Suprapubic skin (tissue), 4 donors: ENCODE measurements around the gene EVPLL. TPM values are rescaled to one million over a fixed set of nuclear protein-coding genes. Genes with fewer than 3 reads are reported as not detected.
"Not testable (repeated sequence)": the region's sequence is repeated elsewhere in the genome, so short reads cannot be mapped to it uniquely, and the experiment has no call there.

Experiments
- DNase-seq, 2 donors: peaks; one replicate each; pipeline ENCODE4 v3.0.0-alpha.2; 2019; ENCODE audit warnings: low spot score in 2 of 2
- H3K27ac ChIP-seq: fragments of 200-600 bp; sonication (generic); one replicate; pipeline ENCODE4 v1.5.1; 2019
- H3K27me3 ChIP-seq: fragments of 200-600 bp; sonication (generic); one replicate; pipeline ENCODE4 v1.5.1; 2019
- H3K36me3 ChIP-seq: fragments of 200-600 bp; sonication (generic); one replicate; pipeline ENCODE4 v1.5.1; 2019
- H3K4me1 ChIP-seq: fragments of 200-600 bp; sonication (generic); one replicate; pipeline ENCODE4 v1.5.1; 2019
- H3K4me3 ChIP-seq: fragments of 200-600 bp; sonication (generic); one replicate; pipeline ENCODE4 v1.5.1; 2019; ENCODE audit warnings: mild to moderate bottlenecking
- H3K9me3 ChIP-seq: fragments of 200-600 bp; sonication (generic); one replicate; pipeline ENCODE4 v1.5.1; 2019
- WGBS: methylation state at CpG from one replicate; pipeline ENCODE4 v1.1.5; 2018; 5-methylcytosine and 5-hydroxymethylcytosine counted together
- total RNA-seq, 4 donors: library from RNA; depleted of rRNA; stranded (reverse); fragments of >200 nt; gene quantifications; one replicate each; pipeline ENCODE4 v1.1.0, GENCODE V29; 2016

Gene EVPLL
- total RNA-seq, 4 donors from 2014 or later, result 3.7 to 15.6 (median 9.2) TPM

- not testable (repeated sequence) for H3K27me3 ChIP-seq, H3K4me3 ChIP-seq, H3K4me1 ChIP-seq, H3K9me3 ChIP-seq, H3K36me3 ChIP-seq, H3K27ac ChIP-seq
- peak in 1 of 2 donors; percentile 43 for DNase-seq
- WGBS, result 93% methylated on average over 1 of the region's 4 CpGs
These were observed 10.7 kb downstream of the EVPLL start for GRCh38 chr17:18388266-18388665.

GRCh38 chr17:18388728-18389127 is 11.2 kb downstream of the EVPLL start:
- H3K9me3 ChIP-seq, H3K27ac ChIP-seq, H3K27me3 ChIP-seq, H3K4me3 ChIP-seq, DNase-seq, H3K36me3 ChIP-seq, H3K4me1 ChIP-seq: not testable (repeated sequence)
- 40% methylated on average over 1 of the region's 10 CpGs for WGBS

- WGBS, result 58% methylated on average over 7 of the region's 7 CpGs
- DNase-seq, H3K27ac ChIP-seq, H3K36me3 ChIP-seq, H3K4me1 ChIP-seq, H3K4me3 ChIP-seq, H3K9me3 ChIP-seq, H3K27me3 ChIP-seq: not testable (repeated sequence)
These were observed 24.5 kb downstream of the EVPLL start for GRCh38 chr17:18401872-18402590.

GRCh38 chr17:18403166-18403565 is 25.6 kb downstream of the EVPLL start:
- DNase-seq, result peak in 1 of 2 donors; percentile 67
- H3K36me3 ChIP-seq, H3K9me3 ChIP-seq, H3K27me3 ChIP-seq, H3K4me1 ChIP-seq, H3K4me3 ChIP-seq, H3K27ac ChIP-seq: not testable (repeated sequence)
- WGBS, result 8% methylated on average over 4 of the region's 5 CpGs

- not testable (repeated sequence) for H3K9me3 ChIP-seq, DNase-seq, H3K4me3 ChIP-seq, H3K27ac ChIP-seq, H3K27me3 ChIP-seq, H3K36me3 ChIP-seq, H3K4me1 ChIP-seq
- no CpG with 5 or more reads among the region's 5 CpGs for WGBS
These were observed 26.0 kb downstream of the EVPLL start for GRCh38 chr17:18403604-18404003.

- H3K27me3 ChIP-seq, H3K4me1 ChIP-seq, H3K9me3 ChIP-seq, H3K36me3 ChIP-seq, H3K4me3 ChIP-seq, H3K27ac ChIP-seq, DNase-seq: not testable (repeated sequence)
- WGBS, result 42% methylated on average over 3 of the region's 3 CpGs
These were observed 31.3 kb downstream of the EVPLL start for GRCh38 chr17:18408906-18409305.

- not testable (repeated sequence) for H3K36me3 ChIP-seq, H3K4me1 ChIP-seq, H3K4me3 ChIP-seq, H3K27ac ChIP-seq, H3K27me3 ChIP-seq, DNase-seq, H3K9me3 ChIP-seq
- WGBS, result 33% methylated on average over 6 of the region's 6 CpGs
These were observed 31.7 kb downstream of the EVPLL start for GRCh38 chr17:18409321-18409720.

GRCh38 chr17:18410736-18411135 is 33.2 kb downstream of the EVPLL start:
- H3K9me3 ChIP-seq, H3K4me1 ChIP-seq, H3K27me3 ChIP-seq, H3K27ac ChIP-seq, DNase-seq, H3K36me3 ChIP-seq: not testable (repeated sequence)
- H3K4me3 ChIP-seq, result peak overlapping the region; percentile 51
- WGBS, result 11% methylated on average over 11 of the region's 11 CpGs

- WGBS, result under 1% methylated on average over 25 of the region's 25 CpGs
These were observed 33.8 kb downstream of the EVPLL start for GRCh38 chr17:18411377-18411864.

GRCh38 chr17:18412001-18412538 is 34.5 kb downstream of the EVPLL start:
- not testable (repeated sequence) for H3K4me1 ChIP-seq, H3K9me3 ChIP-seq, H3K27ac ChIP-seq, DNase-seq, H3K36me3 ChIP-seq, H3K27me3 ChIP-seq
- peak overlapping the region; percentile 51 for H3K4me3 ChIP-seq
- WGBS, result no CpG with 5 or more reads among the region's 32 CpGs

More at GRCh38 chr17:18411377-18411864, 33.8 kb downstream of the EVPLL start:
- H3K27me3 ChIP-seq, H3K4me1 ChIP-seq, DNase-seq, H3K9me3 ChIP-seq, H3K36me3 ChIP-seq: not testable (repeated sequence)
- Histone ChIP-seq H3K4me3 (peak overlapping the region; percentile 51), H3K27ac (peak overlapping the region; percentile 78)

GRCh38 chr17:18421521-18421920 is 43.9 kb downstream of the EVPLL start:
- not testable (repeated sequence) for H3K27ac ChIP-seq, H3K27me3 ChIP-seq, H3K4me1 ChIP-seq, H3K4me3 ChIP-seq, H3K36me3 ChIP-seq, H3K9me3 ChIP-seq
- DNase-seq, result peak in 1 of 2 donors; percentile 33
- 94% methylated on average over 8 of the region's 11 CpGs for WGBS

- not testable (repeated sequence) for H3K9me3 ChIP-seq
These were observed 44.9 kb downstream of the EVPLL start for GRCh38 chr17:18422464-18422863.

GRCh38 chr17:18423015-18423414 is 45.4 kb downstream of the EVPLL start:
- H3K27me3 ChIP-seq, H3K4me3 ChIP-seq, H3K36me3 ChIP-seq, H3K4me1 ChIP-seq, H3K9me3 ChIP-seq, H3K27ac ChIP-seq, DNase-seq: not testable (repeated sequence)
- no CpG with 5 or more reads among the region's 7 CpGs for WGBS

More at GRCh38 chr17:18422464-18422863, 44.9 kb downstream of the EVPLL start:
- DNase-seq, H3K27me3 ChIP-seq, H3K4me3 ChIP-seq, H3K4me1 ChIP-seq, H3K36me3 ChIP-seq, H3K27ac ChIP-seq: not testable (repeated sequence)
- WGBS, result 70% methylated on average over 2 of the region's 6 CpGs

- no CpG with 5 or more reads among the region's 6 CpGs for WGBS
These were observed 48.0 kb downstream of the EVPLL start for GRCh38 chr17:18425593-18425992.

More at GRCh38 chr17:18425593-18425992, 48.0 kb downstream of the EVPLL start:
- not testable (repeated sequence) for H3K27ac ChIP-seq, H3K4me3 ChIP-seq, H3K9me3 ChIP-seq, H3K36me3 ChIP-seq, H3K27me3 ChIP-seq, DNase-seq, H3K4me1 ChIP-seq
